ENCODE data around the gene CCL16. TPM values are rescaled to one million over a fixed set of nuclear protein-coding genes. Genes with fewer than 3 reads are reported as not detected.

Gene CCL16
- total and polyA plus RNA-seq, 2 donors (not counting 1 experiment from before 2014, with no cell fraction given) = not detected

- H3K9me3 ChIP-seq (ENCODE audit: control extremely low read depth in 1 of 3, control insufficient read depth in 2 of 3, insufficient read depth in 1 of 3, low read length in 2 of 3) = no peaks in the 10 kb centered on the region
- intact Hi-C loops (cut with micrococcal nuclease) = no loop called here
- POLR2A ChIA-PET = no interaction called here
Observed at GRCh38 chr17:35948092-35948491, 33.2 kb downstream of the CCL16 start.

GRCh38 chr17:35947156-35947585 is 34.1 kb downstream of the CCL16 start:
- no peak overlapping the region for H3K9ac ChIP-seq (ENCODE audit: low read length)
- Mint-ChIP-seq H3K27me3 (peaks cover 7% of the 10 kb centered on the region), H3K9me3 (ENCODE audit: insufficient read depth) (no peaks in the 10 kb centered on the region), H3K4me1 (peaks cover 2% of the 10 kb centered on the region), H3K4me3 (no peak overlapping the region), H3K27ac (no peak overlapping the region)
- no peaks in the 10 kb centered on the region for H3K36me3 ChIP-seq (replicated peaks in 1 of 2; ENCODE audit: control extremely low read depth in 1 of 2, control insufficient read depth in 1 of 2, extremely low read depth in 1 of 2, insufficient read depth in 2 of 2, low read length in 1 of 2)
- no peaks in the 10 kb centered on the region for H3K79me2 ChIP-seq (ENCODE audit: control insufficient read depth, insufficient read depth, low read length)
- peak overlapping the region; percentile 34 for H3K4me2 ChIP-seq (replicated peaks; ENCODE audit: low read depth, low read length, poor library complexity, severe bottlenecking)
- no peaks in the 10 kb centered on the region for H4K20me1 ChIP-seq (ENCODE audit: control insufficient read depth, insufficient read depth, low read length, poor library complexity, severe bottlenecking)
- H2AFZ ChIP-seq (ENCODE audit: insufficient read depth, low read depth, low read length, poor library complexity, severe bottlenecking) = no peak overlapping the region
- intact Hi-C loops (cut with micrococcal nuclease) = no loop called here
- no peak overlapping the region for H3K27ac ChIP-seq (ENCODE audit: low read length in 2 of 2)
- no peak for TF ChIP-seq EZH2 (IDR thresholded peaks at IDR 0.05; ENCODE audit: borderline replicate concordance, insufficient read depth, low read depth, low read length, poor library complexity, severe bottlenecking)
- peak; percentile 74 for TF ChIP-seq CTCF (IDR thresholded peaks at IDR 0.05)
- H3K4me1 ChIP-seq (ENCODE audit: control insufficient read depth in 2 of 2, insufficient read depth in 2 of 2, low read length in 2 of 2) = peaks cover 0 to 4% of the 10 kb centered on the region in 2 donors
- ChIA-PET POLR2A (no interaction called here), CTCF (interaction anchor here (0.6 to 1.5 kb wide), 4 partner anchors 9 to 828 kb away, joined by 3 to 15 read pairs (median 4); no protein-coding TSS in a partner anchor)
- ATAC-seq (ENCODE audit: low read depth) (peak; percentile 91), DNase-seq (peak; percentile 74)
- H3K27me3 ChIP-seq (replicated peaks in 1 of 4; ENCODE audit: control extremely low read depth in 1 of 4, control insufficient read depth in 3 of 4, insufficient read depth in 4 of 4, low read length in 3 of 4) = no peaks in the 10 kb centered on the region
- 2% methylated on average over 6 of the region's 12 CpGs for WGBS (ENCODE audit: insufficient coverage)
- H3K4me3 ChIP-seq (ENCODE audit: control extremely low read depth in 1 of 5, extremely low read depth in 1 of 5, insufficient read depth in 1 of 5, low read depth in 2 of 5, low read length in 4 of 5) = no peak overlapping the region
- no peaks in the 10 kb centered on the region for H3K9me3 ChIP-seq (ENCODE audit: control extremely low read depth in 1 of 3, control insufficient read depth in 2 of 3, insufficient read depth in 1 of 3, low read length in 2 of 3)

More at GRCh38 chr17:35948092-35948491, 33.2 kb downstream of the CCL16 start:
- TF ChIP-seq CTCF (IDR thresholded peaks at IDR 0.05) (no peak), EZH2 (IDR thresholded peaks at IDR 0.05; ENCODE audit: borderline replicate concordance, insufficient read depth, low read depth, low read length, poor library complexity, severe bottlenecking) (no peak)
- Histone ChIP-seq H3K4me2 (replicated peaks; ENCODE audit: low read depth, low read length, poor library complexity, severe bottlenecking) (no peak overlapping the region), H3K4me3 (ENCODE audit: control extremely low read depth in 1 of 5, extremely low read depth in 1 of 5, insufficient read depth in 1 of 5, low read depth in 2 of 5, low read length in 4 of 5) (no peak overlapping the region), H2AFZ (ENCODE audit: insufficient read depth, low read depth, low read length, poor library complexity, severe bottlenecking) (no peak overlapping the region), H3K36me3 (replicated peaks in 1 of 2; ENCODE audit: control extremely low read depth in 1 of 2, control insufficient read depth in 1 of 2, extremely low read depth in 1 of 2, insufficient read depth in 2 of 2, low read length in 1 of 2) (no peaks in the 10 kb centered on the region), H4K20me1 (ENCODE audit: control insufficient read depth, insufficient read depth, low read length, poor library complexity, severe bottlenecking) (no peaks in the 10 kb centered on the region), H3K27ac (ENCODE audit: low read length in 2 of 2) (no peak overlapping the region), H3K9ac (ENCODE audit: low read length) (no peak overlapping the region), H3K79me2 (ENCODE audit: control insufficient read depth, insufficient read depth, low read length) (no peaks in the 10 kb centered on the region), H3K4me1 (ENCODE audit: control insufficient read depth in 2 of 2, insufficient read depth in 2 of 2, low read length in 2 of 2) (peaks cover 0 to 4% of the 10 kb centered on the region in 2 donors), H3K27me3 (replicated peaks in 1 of 4; ENCODE audit: control extremely low read depth in 1 of 4, control insufficient read depth in 3 of 4, insufficient read depth in 4 of 4, low read length in 3 of 4) (no peaks in the 10 kb centered on the region)
- ATAC-seq (ENCODE audit: low read depth) = no peak
- Mint-ChIP-seq H3K27me3 (peaks cover 5% of the 10 kb centered on the region), H3K4me3 (no peak overlapping the region), H3K9me3 (ENCODE audit: insufficient read depth) (no peaks in the 10 kb centered on the region), H3K4me1 (peaks cover 2% of the 10 kb centered on the region), H3K27ac (no peak overlapping the region)
- DNase-seq = no peak
- WGBS (ENCODE audit: insufficient coverage) = 95% methylated on average over 6 of the region's 7 CpGs
- CTCF ChIA-PET = interaction anchor here (0.5 to 1.5 kb wide), 9 partner anchors 10 to 1292 kb away, joined by 3 to 15 read pairs (median 3); no protein-coding TSS in a partner anchor
